H1 (cell line): ENCODE results near the gene CLTCL1. TPM values are rescaled to one million over a fixed set of nuclear protein-coding genes. Genes with fewer than 3 reads are reported as not detected.

Source experiments
- CTCF ChIA-PET: fragments of 300-600 bp; sonication (Branson Sonifier 250); formaldehyde crosslinking; loops from one replicate; lab custom pipeline; 2021; ENCODE audit not compliant: partially characterized antibody; lab: Charles Lee
- POLR2A ChIA-PET: fragments of 300-600 bp; sonication (Branson Sonifier 250); formaldehyde crosslinking; loops from one replicate; lab custom pipeline; 2021; ENCODE audit warnings: inconsistent platforms; ENCODE audit not compliant: partially characterized antibody; lab: Charles Lee
- DNase-seq, 2 experiments: peaks; one replicate each; pipeline versions ENCODE4 v3.0.0 to v3.0.0-alpha.2; 2010 to 2022; ENCODE audit warnings: low spot score in 2 of 2, low read depth in 1 of 2, mixed read lengths in 1 of 2
- FAIRE-seq: peaks from 2 replicates; lab custom pipeline; 2011; peaks lifted over from hg19 to GRCh38; lab: Jason Lieb, UNC
- H2AFZ ChIP-seq: 2 replicates; pipeline ENCODE4 v1.8.1; 2012; ENCODE audit warnings: low read length, inconsistent platforms
- H2AK5ac ChIP-seq: 2 replicates; pipeline ENCODE4 v1.6.1; 2013; ENCODE audit warnings: low read depth, low read length
- H2BK120ac ChIP-seq: replicated peaks from 2 replicates; pipeline ENCODE3; 2013; ENCODE audit warnings: low read depth, low read length, inconsistent platforms
- H2BK12ac ChIP-seq: 2 replicates; pipeline ENCODE4 v1.6.1; 2013; ENCODE audit warnings: low read depth, low read length
- H2BK15ac ChIP-seq: 2 replicates; pipeline ENCODE4 v1.6.1; 2013; ENCODE audit warnings: low read length
- H2BK20ac ChIP-seq: 2 replicates; pipeline ENCODE4 v1.6.1; 2013; ENCODE audit warnings: low read length
- H2BK5ac ChIP-seq: 2 replicates; pipeline ENCODE4 v1.6.1; 2013; ENCODE audit warnings: low read depth, low read length
- H3K14ac ChIP-seq: 2 replicates; pipeline ENCODE4 v1.6.1; 2013; ENCODE audit warnings: inconsistent platforms; ENCODE audit not compliant: insufficient read length
- H3K18ac ChIP-seq: 2 replicates; pipeline ENCODE4 v1.6.1; 2013; ENCODE audit warnings: low read length; ENCODE audit errors: extremely low read depth
- H3K23ac ChIP-seq: 2 replicates; pipeline ENCODE4 v1.6.1; 2013; ENCODE audit warnings: inconsistent platforms; ENCODE audit not compliant: insufficient read length
- H3K23me2 ChIP-seq: 2 replicates; pipeline ENCODE4 v1.6.1; 2013; ENCODE audit warnings: low read depth, low read length
- H3K27ac ChIP-seq: 2 replicates; pipeline ENCODE4 v1.6.1; 2011; ENCODE audit warnings: low read depth, low read length, inconsistent platforms
- H3K27me3 ChIP-seq, 4 experiments: replicated peaks in 1 of 4; 1 replicate in 1 of 4; 2 replicates in 3 of 4; pipeline versions ENCODE4 v1.6.1 to v1.8.1; 2011 to 2013; ENCODE audit warnings: low read length in 3 of 4, mild to moderate bottlenecking in 3 of 4, inconsistent platforms in 2 of 4, mixed read lengths in 2 of 4, moderate library complexity in 1 of 4; ENCODE audit not compliant: control insufficient read depth in 3 of 4, insufficient read depth in 3 of 4; ENCODE audit errors: extremely low read depth in 1 of 4
- H3K36me3 ChIP-seq, 4 experiments: 2 replicates each; pipeline versions ENCODE4 v1.6.1 to v1.8.1; 2011 to 2013; ENCODE audit warnings: mild to moderate bottlenecking in 4 of 4, low read length in 3 of 4, moderate library complexity in 2 of 4, control low read depth in 1 of 4, inconsistent platforms in 1 of 4; ENCODE audit not compliant: insufficient read depth in 4 of 4, control insufficient read depth in 2 of 4
- H3K4ac ChIP-seq: replicated peaks from 2 replicates; pipeline ENCODE3; 2013; ENCODE audit warnings: low read length, low read depth, mixed read lengths, inconsistent platforms; ENCODE audit not compliant: insufficient read length
- H3K4me1 ChIP-seq, 4 experiments: replicated peaks in 1 of 4; 1 replicate in 1 of 4; 2 replicates in 3 of 4; pipeline versions ENCODE4 v1.6.1 to v1.8.1; 2011 to 2013; ENCODE audit warnings: low read length in 3 of 4, inconsistent platforms in 2 of 4, mixed read lengths in 1 of 4; ENCODE audit not compliant: insufficient read depth in 4 of 4, control insufficient read depth in 3 of 4
- H3K4me2 ChIP-seq, 2 experiments: 2 replicates each; pipeline versions ENCODE4 v1.6.1 to v1.8.1; 2011 to 2013; ENCODE audit warnings: low read depth in 2 of 2, low read length in 2 of 2, control low read depth in 1 of 2, inconsistent platforms in 1 of 2, mild to moderate bottlenecking in 1 of 2; ENCODE audit not compliant: insufficient read depth in 1 of 2
- H3K4me3 ChIP-seq, 4 experiments: fragments of 200-600, 300-600 bp in 1 of 4; sonication (generic), shearing (Covaris generic), sonication (Bioruptor Twin) in 1 of 4; 2 replicates each; pipeline versions ENCODE4 v1.5.1 to v1.8.1; 2011 to 2016; ENCODE audit warnings: low read length in 4 of 4, low read depth in 3 of 4, control low read depth in 2 of 4, inconsistent platforms in 2 of 4, mild to moderate bottlenecking in 2 of 4, mixed read lengths in 1 of 4, moderate library complexity in 1 of 4; ENCODE audit not compliant: insufficient read depth in 2 of 4; ENCODE audit errors: extremely low read depth in 1 of 4
- H3K56ac ChIP-seq: replicated peaks from 2 replicates; pipeline ENCODE3; 2013; ENCODE audit warnings: low read depth, mild to moderate bottlenecking, mixed read lengths, low read length, inconsistent platforms; ENCODE audit not compliant: insufficient read length
- H3K79me1 ChIP-seq: 2 replicates; pipeline ENCODE4 v1.6.1; 2013; ENCODE audit warnings: low read depth, low read length, control low read depth
- H3K79me2 ChIP-seq, 2 experiments: 2 replicates each; pipeline versions ENCODE4 v1.6.1 to v1.8.1; 2012 to 2013; ENCODE audit warnings: low read length in 2 of 2, mild to moderate bottlenecking in 2 of 2, inconsistent platforms in 1 of 2; ENCODE audit not compliant: insufficient read depth in 2 of 2, control insufficient read depth in 1 of 2
- H3K9ac ChIP-seq, 4 experiments: replicated peaks in 1 of 4; 1 replicate in 1 of 4; 2 replicates in 3 of 4; pipeline versions ENCODE4 v1.6.1 to v1.8.1; 2011 to 2013; ENCODE audit warnings: low read depth in 3 of 4, low read length in 3 of 4, control low read depth in 2 of 4, mild to moderate bottlenecking in 2 of 4, moderate library complexity in 2 of 4, inconsistent platforms in 1 of 4; ENCODE audit errors: extremely low read depth in 1 of 4
- H3K9me3 ChIP-seq, 2 experiments: 2 replicates each; pipeline versions ENCODE4 v1.6.1 to v1.8.1; 2012 to 2013; ENCODE audit warnings: mild to moderate bottlenecking in 2 of 2, moderate library complexity in 2 of 2, control low read depth in 1 of 2, inconsistent platforms in 1 of 2, low read depth in 1 of 2, low read length in 1 of 2, mixed read lengths in 1 of 2; ENCODE audit not compliant: insufficient read depth in 2 of 2
- H4K20me1 ChIP-seq, 2 experiments: replicated peaks in 1 of 2; 2 replicates each; pipeline versions ENCODE3 to v1.8.1; 2011 to 2013; ENCODE audit warnings: inconsistent platforms in 2 of 2, low read length in 2 of 2, mild to moderate bottlenecking in 1 of 2; ENCODE audit not compliant: insufficient read depth in 2 of 2, control insufficient read depth in 1 of 2
- H4K5ac ChIP-seq: 2 replicates; pipeline ENCODE4 v1.6.1; 2013; ENCODE audit warnings: low read length, low read depth, mixed read lengths, inconsistent platforms; ENCODE audit not compliant: insufficient read length
- H4K8ac ChIP-seq: 2 replicates; pipeline ENCODE4 v1.8.0; 2013; ENCODE audit warnings: mild to moderate bottlenecking, moderate library complexity, low read length, inconsistent platforms; ENCODE audit not compliant: insufficient read depth; ENCODE audit errors: extremely low read depth
- H4K91ac ChIP-seq: replicated peaks from 2 replicates; pipeline ENCODE3; 2013; ENCODE audit warnings: low read length, mixed read lengths, inconsistent platforms; ENCODE audit not compliant: insufficient read length
- BCL11A ChIP-seq, 2 experiments: IDR thresholded peaks; one replicate each; pipeline ENCODE4 v1.6.1; 2011; ENCODE audit warnings: low read depth in 2 of 2, low read length in 2 of 2, mild to moderate bottlenecking in 2 of 2
- CBX8 ChIP-seq: fragments of 300-800, 300-1000 bp; sonication (generic); IDR thresholded peaks from 2 replicates; pipeline ENCODE4 v1.7.1; 2016; ENCODE audit warnings: low read depth, low read length, borderline replicate concordance
- EGR1 ChIP-seq: IDR thresholded peaks from 2 replicates; pipeline ENCODE4 v1.6.1; 2011; ENCODE audit warnings: low read depth, low read length, borderline replicate concordance
- NRF1 ChIP-seq: IDR thresholded peaks from 2 replicates; pipeline ENCODE4 v1.6.1; 2011; ENCODE audit warnings: mild to moderate bottlenecking, low read depth, low read length, improper control_type of control experiment
- SP1 ChIP-seq: IDR thresholded peaks from 2 replicates; pipeline ENCODE4 v1.6.1; 2011; ENCODE audit warnings: low read depth, low read length
- YY1 ChIP-seq: IDR thresholded peaks from 2 replicates; pipeline ENCODE4 v1.6.1; 2011; ENCODE audit warnings: low read depth, mild to moderate bottlenecking, low read length
- ZNF274 ChIP-seq: IDR thresholded peaks from 2 replicates; pipeline ENCODE4 v1.7.0; 2012; ENCODE audit warnings: low read length, borderline replicate concordance; ENCODE audit errors: extremely low read depth
- WGBS, 2 experiments: shearing (Covaris generic) in 1 of 2; methylation state at CpG; one replicate each; pipeline versions ENCODE4 v1.1.6 to v1.1.7; 2013 to 2015; ENCODE audit warnings: low lambda C conversion rate in 2 of 2, mixed read lengths in 2 of 2, inconsistent platforms in 1 of 2, low coverage in 1 of 2, missing lambda C conversion rate in 1 of 2; ENCODE audit not compliant: insufficient replicate concordance in 2 of 2, insufficient coverage in 1 of 2, insufficient read length in 1 of 2; ENCODE audit errors: extremely low coverage in 1 of 2, missing lambda C conversion rate in 1 of 2; 5-methylcytosine and 5-hydroxymethylcytosine counted together
- polyA plus RNA-seq, 7 experiments: library from polyadenylated mRNA; depleted of rRNA in 3 of 7; stranded (reverse) in 5 of 7; unstranded in 2 of 7; fragments of >200 nt in 5 of 7; fragments of 200-250 nt in 2 of 7; gene quantifications; 1 replicate in 5 of 7; 2 replicates in 1 of 7; 4 replicates in 1 of 7; pipeline versions ENCODE4 v1.2.1 to v1.2.3, GENCODE V29; 2011 to 2013; ENCODE audit warnings: missing spikeins in 2 of 7, mixed read lengths in 2 of 7
- total RNA-seq: library from RNA; stranded (reverse); fragmentation: NEBNext Ultra II Directional; extraction: Animal tissue kit (Norgen Biotek cat#: 25700); gene quantifications from 2 replicates; pipeline ENCODE4 v1.2.1, GENCODE V29; 2021

The CLTCL1 gene
- total and polyA plus RNA-seq, 2 of the 8 experiments (the other 6 are each of a cell fraction or from before 2014, with no cell fraction given) = 12.4 to 17.0 TPM

- FAIRE-seq (no peak), DNase-seq (no peak)
- Histone ChIP-seq H4K91ac (no peak overlapping the region), H2AK5ac (no peak overlapping the region), H3K14ac (no peak overlapping the region), H3K79me2 (no peaks in the 10 kb centered on the region), H3K9me3 (no peaks in the 10 kb centered on the region), H2BK120ac (no peak overlapping the region), H3K4me1 (no peaks in the 10 kb centered on the region), H2AFZ (no peak overlapping the region), H3K4me2 (no peak overlapping the region), H3K4me3 (no peak overlapping the region), H2BK15ac (no peak overlapping the region), H3K79me1 (no peaks in the 10 kb centered on the region), H3K18ac (no peak overlapping the region), H2BK12ac (no peak overlapping the region), H3K23me2 (no peaks in the 10 kb centered on the region), H4K5ac (no peak overlapping the region), H2BK5ac (no peak overlapping the region), H3K27me3 (no peaks in the 10 kb centered on the region), H2BK20ac (no peak overlapping the region), H4K20me1 (no peaks in the 10 kb centered on the region), H3K9ac (no peak overlapping the region), H3K56ac (no peak overlapping the region), H3K27ac (no peak overlapping the region), H3K36me3 (peaks cover 0 to 49% (median 19%) of the 10 kb centered on the region in 4 experiments; a peak in 7 of 8 replicates), H4K8ac (no peak overlapping the region), H3K4ac (no peak overlapping the region), H3K23ac (no peak overlapping the region)
- WGBS, 2 experiments = 90% methylated on average over 4 of the region's 4 CpGs; no CpG with 5 or more reads in 1 of the 2 experiments
- ChIA-PET POLR2A (no interaction called here), CTCF (interaction anchor here (1.4 kb wide), 1 partner anchor 12 kb away, joined by 3 read pairs; no protein-coding TSS in a partner anchor)
- TF ChIP-seq CBX8 (no peak), EGR1 (no peak), YY1 (no peak), NRF1 (no peak), ZNF274 (no peak), BCL11A (IDR thresholded peaks at IDR 0.05; ENCODE audit: low read depth in 2 of 2, low read length in 2 of 2) (no peak), SP1 (no peak)
Measured at GRCh38 chr22:19228179-19228578, 63.3 kb downstream of the CLTCL1 start.
